ENCODE measurements around the gene ARMC3.

DNA sequence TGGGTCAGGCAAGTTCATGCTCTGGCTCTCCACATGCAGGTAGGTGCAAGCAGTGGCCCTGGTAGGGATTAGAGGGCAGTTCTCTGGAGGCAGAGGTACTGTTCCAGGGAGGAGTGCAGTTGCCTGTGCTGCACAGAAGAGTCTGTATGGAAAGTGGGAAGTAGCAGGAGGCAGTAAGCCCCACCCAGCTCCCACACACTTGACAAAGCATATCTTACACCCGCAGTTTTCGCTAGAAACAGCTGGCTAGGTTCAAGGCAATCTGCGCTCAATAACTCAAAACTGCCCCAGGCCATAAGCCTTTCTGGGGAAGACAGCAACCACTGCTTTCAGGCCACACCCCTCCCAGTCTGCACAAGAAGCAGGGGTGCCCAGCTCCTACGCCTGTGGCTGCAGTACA, 33.1 kb upstream of the ARMC3 start:
- TF ChIP-seq, protein P1, sequence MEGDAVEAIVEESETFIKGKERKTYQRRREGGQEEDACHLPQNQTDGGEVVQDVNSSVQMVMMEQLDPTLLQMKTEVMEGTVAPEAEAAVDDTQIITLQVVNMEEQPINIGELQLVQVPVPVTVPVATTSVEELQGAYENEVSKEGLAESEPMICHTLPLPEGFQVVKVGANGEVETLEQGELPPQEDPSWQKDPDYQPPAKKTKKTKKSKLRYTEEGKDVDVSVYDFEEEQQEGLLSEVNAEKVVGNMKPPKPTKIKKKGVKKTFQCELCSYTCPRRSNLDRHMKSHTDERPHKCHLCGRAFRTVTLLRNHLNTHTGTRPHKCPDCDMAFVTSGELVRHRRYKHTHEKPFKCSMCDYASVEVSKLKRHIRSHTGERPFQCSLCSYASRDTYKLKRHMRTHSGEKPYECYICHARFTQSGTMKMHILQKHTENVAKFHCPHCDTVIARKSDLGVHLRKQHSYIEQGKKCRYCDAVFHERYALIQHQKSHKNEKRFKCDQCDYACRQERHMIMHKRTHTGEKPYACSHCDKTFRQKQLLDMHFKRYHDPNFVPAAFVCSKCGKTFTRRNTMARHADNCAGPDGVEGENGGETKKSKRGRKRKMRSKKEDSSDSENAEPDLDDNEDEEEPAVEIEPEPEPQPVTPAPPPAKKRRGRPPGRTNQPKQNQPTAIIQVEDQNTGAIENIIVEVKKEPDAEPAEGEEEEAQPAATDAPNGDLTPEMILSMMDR (conservative IDR thresholded peaks at IDR 0.05; ENCODE audit: low read depth in 2 of 2) = no peak
- TF ChIP-seq POLR2AphosphoS5 (IDR thresholded peaks at IDR 0.05; ENCODE audit: low read depth) = no peak
- no peak for TF ChIP-seq ZNF114 (CRISPR knock-in tag; IDR thresholded peaks at IDR 0.05)
- no peak for TF ChIP-seq EZH2 (IDR thresholded peaks at IDR 0.05; ENCODE audit: low read depth, unreplicated experiment)
- no peak for TF ChIP-seq EZH2phosphoT487 (IDR thresholded peaks at IDR 0.05; ENCODE audit: unreplicated experiment)
- no peak for TF ChIP-seq JUNB (IDR thresholded peaks at IDR 0.05; ENCODE audit: unreplicated experiment)
- no peak for TF ChIP-seq REST (IDR thresholded peaks at IDR 0.05; ENCODE audit: unreplicated experiment)
- no peak for TF ChIP-seq NANOG (IDR thresholded peaks at IDR 0.05; ENCODE audit: borderline replicate concordance)
- TF ChIP-seq CREB1 (CRISPR knock-in tag; IDR thresholded peaks at IDR 0.05; ENCODE audit: low read depth) = no peak
- no peak for TF ChIP-seq STAT1 (IDR thresholded peaks at IDR 0.05; ENCODE audit: unreplicated experiment)
- TF ChIP-seq, protein P2, sequence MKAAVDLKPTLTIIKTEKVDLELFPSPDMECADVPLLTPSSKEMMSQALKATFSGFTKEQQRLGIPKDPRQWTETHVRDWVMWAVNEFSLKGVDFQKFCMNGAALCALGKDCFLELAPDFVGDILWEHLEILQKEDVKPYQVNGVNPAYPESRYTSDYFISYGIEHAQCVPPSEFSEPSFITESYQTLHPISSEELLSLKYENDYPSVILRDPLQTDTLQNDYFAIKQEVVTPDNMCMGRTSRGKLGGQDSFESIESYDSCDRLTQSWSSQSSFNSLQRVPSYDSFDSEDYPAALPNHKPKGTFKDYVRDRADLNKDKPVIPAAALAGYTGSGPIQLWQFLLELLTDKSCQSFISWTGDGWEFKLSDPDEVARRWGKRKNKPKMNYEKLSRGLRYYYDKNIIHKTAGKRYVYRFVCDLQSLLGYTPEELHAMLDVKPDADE (IDR thresholded peaks at IDR 0.05) = no peak

All from GM23338 (cell line).